ENCODE data around the gene TP53I13.

DNA sequence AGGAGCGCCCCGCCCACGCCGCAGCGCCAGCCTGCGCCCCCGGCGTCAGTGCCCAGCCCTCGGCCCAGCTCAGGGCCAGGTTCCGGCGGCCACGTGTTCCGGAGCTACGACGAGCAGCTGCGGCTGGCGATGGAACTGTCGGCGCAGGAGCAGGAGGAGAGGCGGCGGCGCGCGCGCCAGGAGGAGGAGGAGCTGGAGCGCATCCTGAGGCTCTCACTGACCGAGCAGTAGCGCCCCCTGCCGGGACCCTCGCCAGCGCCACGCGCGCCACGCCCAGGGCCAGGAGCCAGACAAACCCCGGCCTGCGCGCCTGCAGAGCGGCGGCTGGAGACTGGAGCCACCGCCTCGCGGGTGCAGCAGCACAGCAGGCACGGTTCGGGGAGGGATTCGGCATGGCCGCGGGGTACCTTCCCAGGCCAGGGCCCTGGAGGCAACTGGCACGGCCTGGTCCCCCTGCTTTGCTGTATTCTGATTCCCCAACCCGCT lies 44.9 kb downstream of the TP53I13 start:
- TF ChIP-seq, protein P1, sequence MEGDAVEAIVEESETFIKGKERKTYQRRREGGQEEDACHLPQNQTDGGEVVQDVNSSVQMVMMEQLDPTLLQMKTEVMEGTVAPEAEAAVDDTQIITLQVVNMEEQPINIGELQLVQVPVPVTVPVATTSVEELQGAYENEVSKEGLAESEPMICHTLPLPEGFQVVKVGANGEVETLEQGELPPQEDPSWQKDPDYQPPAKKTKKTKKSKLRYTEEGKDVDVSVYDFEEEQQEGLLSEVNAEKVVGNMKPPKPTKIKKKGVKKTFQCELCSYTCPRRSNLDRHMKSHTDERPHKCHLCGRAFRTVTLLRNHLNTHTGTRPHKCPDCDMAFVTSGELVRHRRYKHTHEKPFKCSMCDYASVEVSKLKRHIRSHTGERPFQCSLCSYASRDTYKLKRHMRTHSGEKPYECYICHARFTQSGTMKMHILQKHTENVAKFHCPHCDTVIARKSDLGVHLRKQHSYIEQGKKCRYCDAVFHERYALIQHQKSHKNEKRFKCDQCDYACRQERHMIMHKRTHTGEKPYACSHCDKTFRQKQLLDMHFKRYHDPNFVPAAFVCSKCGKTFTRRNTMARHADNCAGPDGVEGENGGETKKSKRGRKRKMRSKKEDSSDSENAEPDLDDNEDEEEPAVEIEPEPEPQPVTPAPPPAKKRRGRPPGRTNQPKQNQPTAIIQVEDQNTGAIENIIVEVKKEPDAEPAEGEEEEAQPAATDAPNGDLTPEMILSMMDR (IDR thresholded peaks at IDR 0.05; ENCODE audit: low read depth, low read length): no peak
- no peak for TF ChIP-seq EZH2phosphoT487 (IDR thresholded peaks at IDR 0.05; ENCODE audit: low read depth)

Measured in OCI-LY3 (cell line).